ENCODE data around the gene F2RL3.

F2RL3 gene

DNA sequence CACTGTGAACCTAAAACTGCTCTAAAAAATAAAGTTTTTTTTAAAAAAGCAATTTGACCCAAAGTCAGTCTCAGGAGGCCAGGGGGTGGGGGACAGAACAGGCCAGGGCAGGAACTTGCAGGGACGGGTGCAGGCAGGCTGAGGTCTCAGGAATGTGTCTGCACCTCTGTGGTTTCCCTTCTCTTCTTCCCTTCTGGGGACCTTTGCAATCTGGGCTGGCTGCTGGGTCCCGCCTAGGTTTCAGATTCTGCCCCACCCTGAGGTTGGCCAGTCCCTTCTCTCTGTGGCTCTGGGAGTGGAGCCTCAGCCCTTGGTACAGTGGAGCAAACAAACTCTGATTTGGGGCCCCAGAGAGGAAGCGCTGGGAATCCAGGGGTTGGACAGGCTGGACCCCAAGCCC, 5.3 kb upstream of the F2RL3 start:
- no peak overlapping the region for H3K4me3 Mint-ChIP-seq
- DNase-seq, result no peak
- peaks cover 17% of the 10 kb centered on the region for H3K27me3 Mint-ChIP-seq
- H3K27ac Mint-ChIP-seq, result no peak overlapping the region
- peaks cover 31% of the 10 kb centered on the region for H3K36me3 Mint-ChIP-seq
- H3K9me3 Mint-ChIP-seq, result peaks cover 21% of the 10 kb centered on the region
- H3K4me1 Mint-ChIP-seq, result peaks cover 38% of the 10 kb centered on the region
- CTCF ChIA-PET, result no interaction called here

DNA sequence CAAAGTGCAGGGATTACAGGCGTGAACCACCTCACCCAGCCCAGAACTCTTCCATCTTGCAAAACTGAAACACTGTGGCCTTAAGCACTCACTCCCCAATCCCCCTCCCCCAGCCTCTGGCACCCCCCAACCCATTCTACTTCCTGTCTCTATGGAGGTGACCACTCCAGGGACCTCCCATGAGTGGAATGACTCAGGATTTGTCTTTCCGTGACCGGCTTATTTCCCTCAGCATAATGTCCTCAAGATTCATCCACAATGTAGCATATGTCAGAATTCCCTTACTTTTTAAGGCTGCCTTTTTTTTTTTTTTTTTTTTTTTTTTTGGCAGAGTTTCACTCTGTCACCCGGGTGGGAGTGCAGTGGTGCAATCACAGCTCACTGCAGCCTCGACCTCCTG, 3.6 kb upstream of the F2RL3 start:
- Mint-ChIP-seq H3K4me1 (peaks cover 46% of the 10 kb centered on the region), H3K27ac (no peak overlapping the region), H3K9me3 (peaks cover 20% of the 10 kb centered on the region), H3K36me3 (peaks cover 19% of the 10 kb centered on the region), H3K4me3 (no peak overlapping the region), H3K27me3 (peaks cover 27% of the 10 kb centered on the region)
- CTCF ChIA-PET, result no interaction called here
- no peak for DNase-seq

DNA sequence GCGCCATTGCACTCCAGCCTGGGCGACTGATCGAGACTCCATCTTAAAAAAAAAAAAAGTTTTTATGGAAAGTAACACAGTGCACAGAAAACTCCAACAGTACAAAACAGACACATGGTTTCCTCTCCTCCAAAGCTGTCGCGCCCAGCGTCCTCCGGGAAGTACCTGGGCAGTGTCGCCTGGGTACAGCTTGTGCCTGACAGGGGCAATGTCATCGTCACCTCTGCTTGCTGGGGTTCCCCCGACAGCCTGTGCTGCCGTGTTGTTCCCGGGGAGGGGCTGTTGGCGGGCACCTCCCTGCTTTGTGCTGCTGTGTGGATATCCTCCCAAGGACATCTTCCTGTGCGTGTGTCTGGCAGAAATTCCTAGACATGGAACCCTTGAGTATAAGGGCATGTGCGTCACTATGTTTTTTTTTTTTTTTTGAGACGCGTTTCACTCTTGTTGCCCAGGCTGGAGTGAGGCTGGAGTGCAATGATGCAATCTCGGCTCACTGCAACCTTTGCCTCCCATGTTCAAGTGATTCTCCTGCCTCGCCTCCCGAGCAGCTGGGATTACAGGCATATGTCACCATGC, 2.4 kb upstream of the F2RL3 start:
- peaks cover 47% of the 10 kb centered on the region for H3K4me1 Mint-ChIP-seq
- H3K36me3 Mint-ChIP-seq, result peaks cover 8% of the 10 kb centered on the region
- H3K27ac Mint-ChIP-seq, result no peak overlapping the region
- CTCF ChIA-PET, result no interaction called here
- H3K27me3 Mint-ChIP-seq, result peaks cover 35% of the 10 kb centered on the region
- no peak overlapping the region for H3K4me3 Mint-ChIP-seq
- peaks cover 14% of the 10 kb centered on the region for H3K9me3 Mint-ChIP-seq
- no peak for DNase-seq

DNA sequence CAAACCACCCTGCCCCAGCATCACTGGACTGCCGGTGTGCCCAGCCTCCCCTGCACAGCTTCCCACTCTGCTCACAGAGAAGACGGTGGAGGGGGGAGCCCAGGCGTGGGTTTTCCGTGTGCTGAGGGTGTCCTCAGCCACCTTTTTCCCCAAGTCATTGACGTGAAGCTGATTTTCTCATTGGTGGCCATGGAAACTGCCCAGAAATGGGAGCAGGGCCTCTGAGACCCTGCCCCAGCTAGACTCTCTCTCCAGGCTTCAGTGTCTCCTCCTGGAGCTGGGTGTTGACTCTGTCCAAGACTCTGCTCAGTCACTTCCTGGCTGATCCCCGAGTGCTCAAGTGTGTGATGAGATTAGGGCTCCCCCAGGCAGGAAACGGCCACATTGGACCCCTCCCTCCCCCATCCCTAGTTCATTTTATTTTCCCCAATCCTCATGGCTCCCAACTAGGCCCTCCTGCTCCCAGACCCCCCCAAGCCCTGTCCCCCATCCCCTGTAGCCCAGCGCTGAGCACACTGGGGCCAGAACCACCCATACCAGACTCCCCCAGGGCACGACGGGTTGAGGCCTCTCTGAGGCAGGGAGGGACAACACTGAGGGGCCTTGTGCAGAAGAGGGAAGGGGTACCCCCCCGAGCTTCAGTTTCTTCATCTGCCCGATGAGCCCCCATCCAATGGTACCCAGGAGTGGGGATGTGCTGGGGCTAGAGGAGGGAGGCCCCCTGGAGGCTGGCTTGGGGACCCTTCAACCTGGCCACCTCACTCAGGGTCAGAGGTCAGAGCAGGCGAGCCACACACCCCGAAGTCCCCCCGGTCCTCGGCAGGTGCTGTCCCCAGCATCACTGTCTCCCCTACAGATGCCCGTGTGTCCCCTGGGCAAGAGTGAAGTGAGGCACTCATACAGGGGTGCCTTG, 1.2 kb upstream of the F2RL3 start:
- no peaks in the 10 kb centered on the region for H3K36me3 Mint-ChIP-seq
- H3K4me3 Mint-ChIP-seq, result no peak overlapping the region
- H3K27ac Mint-ChIP-seq, result no peak overlapping the region

DNA sequence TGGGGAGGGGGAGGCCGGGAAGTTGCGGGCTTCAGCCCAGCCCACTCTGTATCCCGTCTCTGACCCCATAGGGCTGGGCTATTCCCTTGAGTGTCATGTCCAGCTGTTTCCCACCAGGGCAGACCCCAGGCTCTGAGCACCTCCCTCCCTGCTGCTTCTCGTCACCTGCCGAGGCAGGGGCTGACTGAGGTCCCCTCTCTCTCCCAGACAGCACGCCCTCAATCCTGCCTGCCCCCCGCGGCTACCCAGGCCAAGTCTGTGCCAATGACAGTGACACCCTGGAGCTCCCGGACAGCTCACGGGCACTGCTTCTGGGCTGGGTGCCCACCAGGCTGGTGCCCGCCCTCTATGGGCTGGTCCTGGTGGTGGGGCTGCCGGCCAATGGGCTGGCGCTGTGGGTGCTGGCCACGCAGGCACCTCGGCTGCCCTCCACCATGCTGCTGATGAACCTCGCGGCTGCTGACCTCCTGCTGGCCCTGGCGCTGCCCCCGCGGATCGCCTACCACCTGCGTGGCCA, 625 bp downstream of the F2RL3 start:
- Mint-ChIP-seq H3K27ac (no peak overlapping the region), H3K9me3 (no peaks in the 10 kb centered on the region), H3K4me3 (no peak overlapping the region), H3K27me3 (peaks cover 62% of the 10 kb centered on the region), H3K4me1 (peaks cover 52% of the 10 kb centered on the region), H3K36me3 (no peaks in the 10 kb centered on the region)
- no peak for DNase-seq
- CTCF ChIA-PET, result no interaction called here

More for the DNA sequence above, 1.2 kb upstream of the F2RL3 start:
- CTCF ChIA-PET, result no interaction called here
- Mint-ChIP-seq H3K4me1 (peaks cover 48% of the 10 kb centered on the region), H3K9me3 (peaks cover 5% of the 10 kb centered on the region), H3K27me3 (peaks cover 47% of the 10 kb centered on the region)
- no peak for DNase-seq

DNA sequence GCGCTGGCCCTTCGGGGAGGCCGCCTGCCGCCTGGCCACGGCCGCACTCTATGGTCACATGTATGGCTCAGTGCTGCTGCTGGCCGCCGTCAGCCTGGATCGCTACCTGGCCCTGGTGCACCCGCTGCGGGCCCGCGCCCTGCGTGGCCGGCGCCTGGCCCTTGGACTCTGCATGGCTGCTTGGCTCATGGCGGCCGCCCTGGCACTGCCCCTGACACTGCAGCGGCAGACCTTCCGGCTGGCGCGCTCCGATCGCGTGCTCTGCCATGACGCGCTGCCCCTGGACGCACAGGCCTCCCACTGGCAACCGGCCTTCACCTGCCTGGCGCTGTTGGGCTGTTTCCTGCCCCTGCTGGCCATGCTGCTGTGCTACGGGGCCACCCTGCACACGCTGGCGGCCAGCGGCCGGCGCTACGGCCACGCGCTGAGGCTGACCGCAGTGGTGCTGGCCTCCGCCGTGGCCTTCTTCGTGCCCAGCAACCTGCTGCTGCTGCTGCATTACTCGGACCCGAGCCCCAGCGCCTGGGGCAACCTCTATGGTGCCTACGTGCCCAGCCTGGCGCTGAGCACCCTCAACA, 1.2 kb downstream of the F2RL3 start:
- CTCF ChIA-PET, result no interaction called here
- Mint-ChIP-seq H3K4me1 (peaks cover 51% of the 10 kb centered on the region), H3K27me3 (peaks cover 67% of the 10 kb centered on the region), H3K27ac (no peak overlapping the region), H3K4me3 (no peak overlapping the region), H3K9me3 (no peaks in the 10 kb centered on the region), H3K36me3 (no peaks in the 10 kb centered on the region)
- DNase-seq, result no peak

DNA sequence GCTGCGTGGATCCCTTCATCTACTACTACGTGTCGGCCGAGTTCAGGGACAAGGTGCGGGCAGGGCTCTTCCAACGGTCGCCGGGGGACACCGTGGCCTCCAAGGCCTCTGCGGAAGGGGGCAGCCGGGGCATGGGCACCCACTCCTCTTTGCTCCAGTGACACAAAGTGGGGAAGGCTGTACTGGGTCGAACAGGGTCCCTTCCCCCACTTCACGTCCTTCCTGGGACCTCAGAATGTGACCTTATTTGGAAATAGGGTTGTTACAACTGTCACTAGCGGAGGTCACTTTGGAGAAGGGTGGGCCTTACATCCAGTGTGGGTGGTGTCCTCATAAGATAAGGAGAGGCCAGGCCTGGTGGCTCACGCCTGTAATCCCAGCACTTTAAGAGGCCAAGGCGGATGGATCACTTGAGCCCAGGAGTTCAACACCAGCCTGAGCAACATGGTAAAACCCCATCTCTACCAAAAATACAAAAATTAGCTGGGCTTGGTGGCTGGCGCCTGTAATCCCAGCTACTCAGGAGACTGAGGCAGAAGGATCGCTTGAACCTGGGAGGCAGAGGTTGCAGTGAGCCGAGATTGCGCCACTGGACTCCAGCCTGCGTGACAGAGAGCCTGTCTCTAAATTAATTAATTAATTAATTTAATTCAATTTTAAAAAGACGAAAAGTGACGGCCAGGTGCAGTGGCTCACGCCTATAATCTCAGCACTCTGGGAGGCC, 1.8 kb downstream of the F2RL3 start:
- H3K4me1 Mint-ChIP-seq, result peaks cover 52% of the 10 kb centered on the region
- CTCF ChIA-PET, result no interaction called here

DNA sequence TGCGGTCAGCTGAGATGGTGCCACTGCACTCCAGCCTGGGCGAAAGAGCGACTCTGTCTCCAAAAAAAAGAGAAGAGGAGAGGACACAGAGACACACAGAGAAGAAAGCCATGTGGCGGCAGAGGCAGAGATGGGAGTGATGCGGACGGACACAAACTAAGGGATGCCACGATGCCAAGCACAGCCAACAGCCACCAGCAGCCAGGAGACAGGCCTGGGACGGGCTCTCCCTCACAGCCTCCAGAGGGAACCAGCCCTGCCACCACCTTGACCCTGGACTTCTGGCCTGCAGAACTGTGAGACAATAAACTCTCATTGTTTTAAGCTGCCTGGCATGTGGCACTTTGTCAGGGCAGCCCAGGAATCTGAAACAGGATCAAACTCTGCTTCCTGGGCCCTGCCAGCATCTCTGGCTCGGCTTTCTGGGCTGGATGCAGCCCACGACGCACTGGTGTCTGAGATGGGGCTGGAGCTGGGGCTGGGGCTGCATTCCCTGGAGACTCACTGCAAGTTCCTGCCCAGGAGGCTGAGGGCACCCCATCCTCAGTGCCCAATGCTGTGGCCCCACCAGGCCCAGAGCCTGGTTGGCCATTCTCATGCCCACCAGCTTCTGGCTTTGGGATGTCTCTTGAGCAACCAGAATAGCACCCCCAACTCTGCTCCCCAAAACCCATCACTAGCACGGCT, 3.0 kb downstream of the F2RL3 start:
- H3K27me3 Mint-ChIP-seq, result peaks cover 77% of the 10 kb centered on the region
- H3K36me3 Mint-ChIP-seq, result peaks cover 2% of the 10 kb centered on the region
- H3K4me1 Mint-ChIP-seq, result peaks cover 56% of the 10 kb centered on the region
- H3K4me3 Mint-ChIP-seq, result no peak overlapping the region
- CTCF ChIA-PET, result no interaction called here
- H3K9me3 Mint-ChIP-seq, result no peaks in the 10 kb centered on the region
- DNase-seq, result no peak
- H3K27ac Mint-ChIP-seq, result no peak overlapping the region

More for the DNA sequence above, 1.8 kb downstream of the F2RL3 start:
- Mint-ChIP-seq H3K36me3 (peaks cover 2% of the 10 kb centered on the region), H3K4me3 (no peak overlapping the region), H3K9me3 (no peaks in the 10 kb centered on the region), H3K27me3 (peaks cover 70% of the 10 kb centered on the region), H3K27ac (no peak overlapping the region)
- no peak for DNase-seq

DNA sequence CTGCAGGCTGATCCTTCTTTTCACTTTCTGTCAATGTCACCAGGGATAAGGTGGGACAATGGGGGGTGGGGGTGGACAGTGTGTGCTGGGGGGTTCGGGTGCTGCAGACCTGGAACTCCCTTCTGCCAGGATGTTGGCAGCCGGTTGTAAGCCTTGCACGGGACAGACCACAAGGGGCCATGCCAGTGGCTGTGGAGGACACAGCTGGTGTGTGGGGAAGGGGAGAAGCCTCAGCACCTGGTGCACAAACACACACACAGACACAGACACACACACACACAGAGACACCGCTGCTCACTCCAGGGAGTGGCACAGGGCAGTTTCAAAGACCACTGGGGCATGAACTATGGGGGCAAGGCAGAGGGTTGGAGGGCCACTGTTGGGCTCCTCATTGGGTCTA, 3.6 kb downstream of the F2RL3 start:
- no peak overlapping the region for H3K27ac Mint-ChIP-seq
- no peaks in the 10 kb centered on the region for H3K9me3 Mint-ChIP-seq
- CTCF ChIA-PET, result no interaction called here
- DNase-seq, result no peak
- H3K4me1 Mint-ChIP-seq, result peaks cover 52% of the 10 kb centered on the region
- H3K4me3 Mint-ChIP-seq, result no peak overlapping the region
- H3K27me3 Mint-ChIP-seq, result peaks cover 80% of the 10 kb centered on the region
- peaks cover 2% of the 10 kb centered on the region for H3K36me3 Mint-ChIP-seq

DNA sequence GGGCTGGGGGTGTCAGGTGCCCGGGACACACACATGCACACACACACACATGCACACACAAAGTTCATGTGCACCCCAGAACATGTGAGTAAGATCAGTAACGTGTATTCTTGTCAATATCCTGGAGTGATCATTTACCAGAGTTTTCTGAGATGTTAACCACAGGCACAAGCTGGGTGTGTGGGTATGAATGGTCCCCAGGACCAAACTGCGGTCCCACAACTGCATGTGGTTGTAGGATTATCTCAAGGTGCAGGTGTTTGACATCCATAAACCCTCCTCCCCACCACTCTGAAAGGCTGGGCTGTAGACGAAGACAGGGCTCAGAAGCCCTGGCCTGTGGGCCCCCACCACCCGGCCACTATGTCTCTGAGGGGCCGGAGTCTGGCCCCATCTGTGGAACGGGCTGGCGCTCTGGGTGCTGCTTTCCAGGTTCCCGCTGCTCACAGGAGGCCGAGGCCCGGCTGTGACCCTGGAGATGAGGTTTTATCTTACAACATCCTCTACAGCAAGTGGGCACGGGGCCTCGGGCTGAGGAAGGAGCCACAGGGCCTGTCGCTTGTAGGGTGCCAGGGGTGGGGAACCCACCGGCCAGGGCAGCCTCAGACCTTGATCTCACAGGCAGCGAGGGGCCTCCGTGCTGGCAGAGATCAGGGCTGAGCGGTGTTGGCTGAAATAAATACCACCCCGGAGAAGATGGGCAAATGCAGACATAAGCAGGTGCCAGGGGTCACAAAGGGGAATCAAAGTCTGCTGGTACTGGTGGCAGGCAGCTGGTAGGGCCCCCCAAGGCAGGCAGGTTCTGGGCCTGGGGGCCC, 4.3 kb downstream of the F2RL3 start:
- peaks cover 2% of the 10 kb centered on the region for H3K36me3 Mint-ChIP-seq
- no peak overlapping the region for H3K4me3 Mint-ChIP-seq
- H3K9me3 Mint-ChIP-seq, result no peaks in the 10 kb centered on the region
- peaks cover 86% of the 10 kb centered on the region for H3K27me3 Mint-ChIP-seq
- H3K4me1 Mint-ChIP-seq, result peaks cover 48% of the 10 kb centered on the region
- DNase-seq, result no peak
- H3K27ac Mint-ChIP-seq, result no peak overlapping the region
- CTCF ChIA-PET, result no interaction called here

DNA sequence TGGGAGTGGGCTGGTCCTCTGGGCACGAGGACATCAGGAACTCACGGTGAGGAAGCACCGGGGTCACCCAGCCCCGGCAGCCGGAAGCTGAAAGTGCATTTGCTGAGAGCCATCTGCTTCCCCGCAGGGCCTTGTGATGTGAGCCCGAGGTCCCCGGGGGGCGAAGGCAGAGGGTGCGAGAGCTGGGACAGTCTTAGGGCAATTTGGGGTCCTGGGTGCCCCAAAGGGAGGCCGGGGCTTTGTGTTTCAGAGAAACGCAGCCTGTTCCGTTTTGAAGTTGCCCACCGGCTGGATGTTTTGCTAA, 4.8 kb downstream of the F2RL3 start:
- no peak overlapping the region for H3K4me3 Mint-ChIP-seq
- H3K4me1 Mint-ChIP-seq, result peaks cover 49% of the 10 kb centered on the region
- H3K9me3 Mint-ChIP-seq, result no peaks in the 10 kb centered on the region
- peaks cover 2% of the 10 kb centered on the region for H3K36me3 Mint-ChIP-seq
- H3K27me3 Mint-ChIP-seq, result peaks cover 88% of the 10 kb centered on the region
- DNase-seq, result peak; percentile 37
- no peak overlapping the region for H3K27ac Mint-ChIP-seq
- CTCF ChIA-PET, result no interaction called here

DNA sequence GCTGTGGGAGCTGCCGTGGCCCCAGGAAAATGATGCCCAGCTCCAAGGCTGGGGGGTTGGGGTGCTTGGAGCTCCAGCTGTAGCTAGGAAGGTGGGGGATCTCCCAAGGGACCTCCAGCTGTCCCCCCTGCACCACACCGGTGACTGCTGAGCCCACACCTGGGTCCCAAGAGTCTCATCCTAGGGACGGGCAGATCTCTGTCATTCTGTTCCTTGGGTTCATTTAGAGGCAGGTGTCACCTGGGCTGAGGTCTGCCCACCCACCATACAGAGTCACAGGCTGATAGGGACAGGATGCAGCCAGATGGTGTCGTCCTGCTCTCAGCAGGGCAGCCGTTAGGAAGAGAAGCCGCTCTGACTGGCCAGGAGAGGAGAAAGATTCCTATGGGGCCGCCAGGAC, 5.3 kb downstream of the F2RL3 start:
- Mint-ChIP-seq H3K9me3 (no peaks in the 10 kb centered on the region), H3K4me3 (no peak overlapping the region), H3K4me1 (peaks cover 49% of the 10 kb centered on the region), H3K27me3 (peaks cover 87% of the 10 kb centered on the region), H3K27ac (no peak overlapping the region), H3K36me3 (peaks cover 2% of the 10 kb centered on the region)
- DNase-seq, result no peak
- CTCF ChIA-PET, result no interaction called here

DNA sequence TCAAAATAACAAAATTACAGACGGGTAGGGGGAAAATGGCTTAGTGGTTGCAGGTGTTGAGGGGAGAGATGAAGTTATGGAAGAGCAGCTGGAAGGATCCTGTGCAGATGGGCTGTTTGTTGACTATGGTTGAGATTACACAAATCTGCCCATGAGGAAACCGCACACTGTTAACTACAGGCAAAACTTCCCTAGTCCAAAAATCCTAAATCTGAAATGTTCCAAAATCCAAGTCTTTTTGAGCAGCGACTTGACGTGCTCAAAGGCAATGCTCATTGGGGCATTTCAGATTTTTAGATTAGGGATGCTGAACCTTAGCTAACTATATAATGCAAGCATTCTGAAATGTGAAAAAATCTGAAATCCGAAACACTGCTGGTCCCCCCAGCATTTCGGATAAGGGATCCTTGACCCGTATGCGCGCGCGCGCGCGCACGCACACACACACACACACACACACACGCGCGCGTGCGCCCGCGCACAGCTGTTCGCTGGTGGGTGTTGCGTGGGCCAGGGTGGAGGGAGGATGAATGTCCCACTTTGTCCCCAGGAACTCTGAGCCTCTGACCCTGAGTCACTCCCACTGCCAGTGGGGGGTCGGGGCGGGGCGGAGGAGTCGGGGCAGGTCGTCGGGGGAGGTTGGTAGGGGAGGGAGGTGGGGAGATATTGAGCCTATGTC, 6.8 kb downstream of the F2RL3 start:
- CTCF ChIA-PET, result no interaction called here
- H3K4me1 Mint-ChIP-seq, result peaks cover 55% of the 10 kb centered on the region
- H3K36me3 Mint-ChIP-seq, result peaks cover 2% of the 10 kb centered on the region
- H3K27me3 Mint-ChIP-seq, result peaks cover 89% of the 10 kb centered on the region
- peak overlapping the region; percentile 31 for H3K27ac Mint-ChIP-seq
- no peaks in the 10 kb centered on the region for H3K9me3 Mint-ChIP-seq
- H3K4me3 Mint-ChIP-seq, result peak overlapping the region; percentile 47
- DNase-seq, result no peak
